CD4-positive, alpha-beta T cell treated with Interleukin-10 for 1 hour (primary cell): ENCODE data around the gene LCN2.
"Not testable (repeated sequence)": the region's sequence is repeated elsewhere in the genome, so short reads cannot be mapped to it uniquely, and the experiment has no call there.

Experiments
- DNase-seq: peaks from one replicate; pipeline ENCODE4 v3.0.0-alpha.2; 2020

The LCN2 gene

GRCh38 chr9:128149001-128149701 is at the start of gene LCN2:
LCN2 (plus strand) TSS chr9:128149453; CDS start chr9:128149526, 73 bp downstream.
- DNase-seq: no peak

DNA sequence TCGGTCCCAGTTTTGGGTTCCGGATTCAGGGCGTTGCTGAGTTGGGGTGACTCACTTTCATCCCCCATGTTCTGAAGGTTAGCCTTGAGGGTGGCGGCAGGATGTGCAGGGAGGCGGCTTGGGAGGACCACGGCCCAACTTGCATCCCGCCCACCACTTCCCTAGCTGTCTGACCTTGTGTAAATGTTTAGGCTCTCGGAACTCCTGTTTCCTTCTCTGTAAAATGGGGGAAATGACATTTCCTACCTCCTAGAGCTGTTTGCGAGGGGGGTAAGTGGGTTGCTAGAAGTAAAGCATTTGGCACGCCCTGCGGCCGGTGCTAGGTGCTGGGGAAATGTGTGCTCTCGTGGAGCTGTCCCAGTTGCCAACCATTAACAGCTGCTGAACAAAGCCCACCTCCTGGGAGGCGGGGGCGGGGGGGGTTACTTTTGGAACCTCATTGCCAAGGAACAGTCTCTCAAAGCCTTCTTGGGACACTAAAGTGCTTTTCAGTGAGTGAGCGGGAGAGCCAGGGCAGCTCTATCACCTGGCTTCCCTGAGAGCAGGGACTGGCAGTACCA is 49.2 kb upstream of the LCN2 start:
- no peak for DNase-seq

GRCh38 chr9:128100581-128100980 is 48.7 kb upstream of the LCN2 start:
- DNase-seq: no peak

DNA sequence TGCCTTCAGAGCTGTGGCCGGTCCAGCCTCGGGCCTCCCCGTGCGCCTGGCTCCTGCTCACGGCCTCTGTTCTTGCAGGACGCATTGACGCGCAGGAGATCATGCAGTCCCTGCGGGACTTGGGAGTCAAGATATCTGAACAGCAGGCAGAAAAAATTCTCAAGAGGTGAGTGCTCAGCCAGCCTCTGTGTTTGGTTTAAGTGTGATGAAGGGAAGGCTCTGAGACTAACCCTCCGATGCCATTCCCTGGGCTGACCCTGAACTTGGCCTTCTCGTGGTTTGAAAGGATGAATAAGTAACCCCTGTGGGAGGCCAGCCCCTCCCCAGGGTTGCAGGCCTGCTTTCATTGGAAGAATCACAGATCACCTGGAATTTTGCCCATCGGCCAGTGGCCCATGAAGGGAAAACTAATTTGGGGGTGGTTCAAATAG is 48.0 kb upstream of the LCN2 start:
- no peak for DNase-seq

DNA sequence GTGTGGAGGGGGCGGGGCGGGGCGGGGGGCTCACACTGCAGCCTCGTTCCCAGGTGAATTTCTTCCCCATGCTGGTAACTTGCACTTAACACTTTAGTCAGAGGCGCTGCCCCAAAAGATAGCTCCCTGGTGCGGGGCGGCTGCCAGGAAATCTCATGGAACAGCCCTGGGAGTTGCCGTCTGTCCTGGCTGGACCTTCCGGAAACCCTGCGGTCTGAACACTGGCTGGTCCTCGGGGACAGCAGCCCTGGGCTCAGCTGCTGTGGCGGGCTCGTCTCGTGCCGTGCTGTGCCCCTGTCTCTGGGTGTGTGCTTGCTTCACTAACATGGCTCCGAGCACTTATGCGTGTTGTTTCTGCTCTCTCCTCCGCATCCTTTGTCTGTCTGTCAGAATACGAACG is 47.6 kb upstream of the LCN2 start:
- no peak for DNase-seq

- DNase-seq: no peak
Observed at GRCh38 chr9:128102196-128102595, 47.1 kb upstream of the LCN2 start.

- no peak for DNase-seq
Observed at GRCh38 chr9:128102861-128103588, 46.2 kb upstream of the LCN2 start.

DNA sequence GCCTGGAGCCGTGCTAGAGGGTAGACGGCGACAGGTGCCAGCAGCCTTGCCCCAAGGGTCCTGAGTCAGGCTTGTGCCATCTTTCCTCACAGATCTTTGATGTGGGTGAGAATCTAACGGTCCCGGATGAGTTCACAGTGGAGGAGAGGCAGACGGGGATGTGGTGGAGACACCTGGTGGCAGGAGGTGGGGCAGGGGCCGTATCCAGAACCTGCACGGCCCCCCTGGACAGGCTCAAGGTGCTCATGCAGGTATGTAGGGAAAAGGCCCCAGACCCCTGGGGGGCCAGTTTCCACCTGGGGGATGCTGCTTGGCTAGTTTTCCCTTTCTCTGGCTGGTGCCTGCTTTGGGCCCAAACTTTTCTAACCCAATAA is 45.7 kb upstream of the LCN2 start:
- DNase-seq: peak; percentile 51

- no peak for DNase-seq
Observed at GRCh38 chr9:128104171-128104618, 45.1 kb upstream of the LCN2 start.

- no peak for DNase-seq
Observed at GRCh38 chr9:128105538-128106175, 43.6 kb upstream of the LCN2 start.

DNA sequence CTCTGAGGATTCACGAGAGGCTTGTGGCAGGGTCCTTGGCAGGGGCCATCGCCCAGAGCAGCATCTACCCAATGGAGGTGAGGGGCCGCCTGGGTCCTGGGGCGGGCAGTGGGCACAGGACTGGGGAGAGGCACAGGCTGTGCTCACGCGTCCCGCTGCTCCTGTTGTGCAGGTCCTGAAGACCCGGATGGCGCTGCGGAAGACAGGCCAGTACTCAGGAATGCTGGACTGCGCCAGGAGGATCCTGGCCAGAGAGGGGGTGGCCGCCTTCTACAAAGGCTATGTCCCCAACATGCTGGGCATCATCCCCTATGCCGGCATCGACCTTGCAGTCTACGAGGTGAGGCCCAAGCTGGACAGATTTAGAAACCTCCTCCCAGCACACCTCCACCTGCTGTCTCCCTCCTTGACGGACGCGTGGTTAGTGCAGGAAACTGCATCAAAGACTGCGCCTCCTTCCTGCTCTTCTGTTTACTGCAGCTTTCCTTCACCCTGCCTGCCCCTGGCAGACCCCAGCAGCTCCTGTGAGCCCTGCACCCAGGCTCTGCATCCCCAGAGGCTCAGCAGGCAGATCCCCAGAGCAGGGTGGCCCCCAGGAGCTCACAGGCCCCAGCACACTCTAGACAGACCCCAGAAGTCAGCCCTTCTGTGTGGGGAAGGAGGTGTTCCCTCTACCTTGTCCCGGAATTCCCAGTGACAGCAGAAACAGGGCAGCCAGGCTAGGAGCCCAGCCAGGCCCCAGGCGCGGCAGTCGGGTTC is 42.9 kb upstream of the LCN2 start:
- DNase-seq: no peak

- DNase-seq: no peak
Observed at GRCh38 chr9:128106940-128107467, 42.2 kb upstream of the LCN2 start.

GRCh38 chr9:128107468-128108268 is 41.6 kb upstream of the LCN2 start:
- no peak for DNase-seq

GRCh38 chr9:128108269-128109049 is 40.8 kb upstream of the LCN2 start:
- DNase-seq: no peak

- DNase-seq: no peak
Observed at GRCh38 chr9:128109050-128109709, 40.1 kb upstream of the LCN2 start.

DNA sequence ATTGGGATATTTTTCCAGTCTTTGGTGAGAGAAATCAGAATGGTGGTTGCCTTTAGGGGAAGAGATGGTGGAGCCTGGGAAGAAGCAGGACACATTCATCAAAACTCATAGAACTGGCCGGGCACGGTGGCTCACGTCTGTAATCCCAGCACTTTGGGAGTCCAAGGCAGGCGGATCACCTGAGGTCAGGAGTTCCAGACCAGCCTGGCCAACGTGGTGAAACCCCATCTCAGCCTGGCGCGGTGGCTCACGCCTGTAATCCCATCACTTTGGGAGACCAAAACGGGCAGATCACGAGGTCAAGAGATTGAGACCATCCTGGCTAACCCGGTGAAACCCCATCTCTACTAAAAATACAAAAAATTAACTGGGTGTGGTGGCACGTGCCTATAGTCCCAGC is 37.5 kb upstream of the LCN2 start:
- not testable (repeated sequence) for DNase-seq

GRCh38 chr9:128113526-128114325 is 35.5 kb upstream of the LCN2 start:
- DNase-seq: no peak

- DNase-seq: no peak
Observed at GRCh38 chr9:128114326-128115186, 34.7 kb upstream of the LCN2 start.
